ENCODE results near the gene TMCC2.

DNA sequence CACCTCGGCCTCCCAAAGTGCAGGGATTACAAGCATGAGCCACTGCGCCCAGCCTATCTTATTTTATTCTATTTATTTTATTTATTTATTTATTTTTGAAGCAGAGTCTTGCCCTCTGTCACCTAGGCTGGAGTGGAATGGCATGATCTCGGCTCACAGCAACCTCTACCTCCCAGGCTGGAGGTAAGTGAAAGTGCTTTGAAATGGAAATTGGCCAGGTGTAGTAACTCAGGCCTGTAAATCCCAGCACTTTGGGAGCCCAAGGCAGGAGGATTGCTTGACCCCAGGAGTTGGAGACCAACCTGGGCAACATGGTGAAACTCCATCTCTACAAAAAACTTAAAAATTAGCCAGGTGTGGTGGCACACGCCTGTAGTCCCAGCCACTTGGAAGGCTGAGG, 11.2 kb upstream of the TMCC2 start:
- TF ChIP-seq, protein P1, sequence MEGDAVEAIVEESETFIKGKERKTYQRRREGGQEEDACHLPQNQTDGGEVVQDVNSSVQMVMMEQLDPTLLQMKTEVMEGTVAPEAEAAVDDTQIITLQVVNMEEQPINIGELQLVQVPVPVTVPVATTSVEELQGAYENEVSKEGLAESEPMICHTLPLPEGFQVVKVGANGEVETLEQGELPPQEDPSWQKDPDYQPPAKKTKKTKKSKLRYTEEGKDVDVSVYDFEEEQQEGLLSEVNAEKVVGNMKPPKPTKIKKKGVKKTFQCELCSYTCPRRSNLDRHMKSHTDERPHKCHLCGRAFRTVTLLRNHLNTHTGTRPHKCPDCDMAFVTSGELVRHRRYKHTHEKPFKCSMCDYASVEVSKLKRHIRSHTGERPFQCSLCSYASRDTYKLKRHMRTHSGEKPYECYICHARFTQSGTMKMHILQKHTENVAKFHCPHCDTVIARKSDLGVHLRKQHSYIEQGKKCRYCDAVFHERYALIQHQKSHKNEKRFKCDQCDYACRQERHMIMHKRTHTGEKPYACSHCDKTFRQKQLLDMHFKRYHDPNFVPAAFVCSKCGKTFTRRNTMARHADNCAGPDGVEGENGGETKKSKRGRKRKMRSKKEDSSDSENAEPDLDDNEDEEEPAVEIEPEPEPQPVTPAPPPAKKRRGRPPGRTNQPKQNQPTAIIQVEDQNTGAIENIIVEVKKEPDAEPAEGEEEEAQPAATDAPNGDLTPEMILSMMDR (conservative IDR thresholded peaks at IDR 0.05; ENCODE audit: low read depth, low read length) = no peak
- TF ChIP-seq EZH2 (IDR thresholded peaks at IDR 0.05; ENCODE audit: borderline replicate concordance, low read depth, low read length, poor library complexity, severe bottlenecking) = no peak

All from A673 (cell line).